MG63 (cell line): Measurements from ENCODE around the gene FRY. TPM values are rescaled to one million over a fixed set of nuclear protein-coding genes. Genes with fewer than 3 reads are reported as not detected.

Experiments used
- DNase-seq: peaks from one replicate; pipeline ENCODE4 v3.0.0-alpha.2; 2020
- H3K27me3 ChIP-seq: fragments of 250-450 bp; sonication (Bioruptor Pico); 2 replicates; pipeline ENCODE4 v1.5.1; 2020; ENCODE audit warnings: mild to moderate bottlenecking, moderate library complexity
- H3K36me3 ChIP-seq: fragments of 250-450 bp; sonication (Bioruptor Pico); 2 replicates; pipeline ENCODE4 v1.5.1; 2020; ENCODE audit warnings: mild to moderate bottlenecking, moderate library complexity
- H3K4me3 ChIP-seq: fragments of 250-450 bp; sonication (Bioruptor Pico); 2 replicates; pipeline ENCODE4 v1.5.1; 2020; ENCODE audit warnings: mild to moderate bottlenecking, moderate library complexity
- H3K9me3 ChIP-seq: fragments of 250-450 bp; sonication (Bioruptor Pico); 2 replicates; pipeline ENCODE4 v1.5.1; 2020; ENCODE audit warnings: mild to moderate bottlenecking, moderate library complexity
- total RNA-seq: library from RNA; depleted of rRNA; stranded (reverse); fragments of >200 nt; shearing (Covaris generic); gene quantifications from 2 replicates; pipeline ENCODE4 v1.2.3, GENCODE V29; 2014; ENCODE audit warnings: low replicate concordance

Gene FRY
- total RNA-seq, 1 experiment from 2014 or later: 0.79 TPM

GRCh38 chr13:32320528-32320927 lies 289.0 kb downstream of the FRY start:
- Histone ChIP-seq H3K4me3 (no peak overlapping the region), H3K36me3 (peaks cover 57% of the 10 kb centered on the region), H3K27me3 (no peaks in the 10 kb centered on the region), H3K9me3 (no peaks in the 10 kb centered on the region)
- DNase-seq: no peak

- peaks cover 69% of the 10 kb centered on the region for H3K36me3 ChIP-seq
- H3K4me3 ChIP-seq: no peak overlapping the region
- no peaks in the 10 kb centered on the region for H3K9me3 ChIP-seq
- H3K27me3 ChIP-seq: no peaks in the 10 kb centered on the region
- no peak for DNase-seq
These were observed 292.3 kb downstream of the FRY start for GRCh38 chr13:32323912-32324311.

GRCh38 chr13:32330441-32330840 lies 298.9 kb downstream of the FRY start:
- Histone ChIP-seq H3K4me3 (no peak overlapping the region), H3K27me3 (no peaks in the 10 kb centered on the region), H3K9me3 (no peaks in the 10 kb centered on the region), H3K36me3 (peaks cover 58% of the 10 kb centered on the region)
- DNase-seq: no peak

- no peak for DNase-seq
- Histone ChIP-seq H3K36me3 (peaks cover 66% of the 10 kb centered on the region), H3K27me3 (no peaks in the 10 kb centered on the region)
These were observed 303.1 kb downstream of the FRY start for GRCh38 chr13:32334671-32335070.

GRCh38 chr13:32340914-32341313 lies 309.3 kb downstream of the FRY start:
- H3K4me3 ChIP-seq: no peak overlapping the region
- no peak for DNase-seq
- H3K9me3 ChIP-seq: no peaks in the 10 kb centered on the region
- H3K27me3 ChIP-seq: no peaks in the 10 kb centered on the region
- H3K36me3 ChIP-seq: peaks cover 29% of the 10 kb centered on the region

More at GRCh38 chr13:32334671-32335070, 303.1 kb downstream of the FRY start:
- Histone ChIP-seq H3K4me3 (no peak overlapping the region), H3K9me3 (no peaks in the 10 kb centered on the region)

- H3K9me3 ChIP-seq: no peaks in the 10 kb centered on the region
- H3K27me3 ChIP-seq: no peaks in the 10 kb centered on the region
- no peak overlapping the region for H3K4me3 ChIP-seq
- no peak for DNase-seq
- H3K36me3 ChIP-seq: peaks cover 21% of the 10 kb centered on the region
These were observed 316.1 kb downstream of the FRY start for GRCh38 chr13:32347651-32348050.
